GM23338 (cell line): Measurements from ENCODE around the gene LRCH3. TPM values are rescaled to one million over a fixed set of nuclear protein-coding genes. Genes with fewer than 3 reads are reported as not detected.
A peak's percentile ranks its signal among the peaks of the same experiment; 100 is the strongest.

Experiments used
- ATAC-seq: fragments of 200-7000 bp; cut with Tn5 transposase; 3 replicates; pipeline ENCODE4 v1.9.1; 2020
- DNase-seq: peaks from one replicate; pipeline ENCODE4 v3.0.0-alpha.2; 2015; ENCODE audit warnings: low spot score
- H2AFZ ChIP-seq: fragments of 200-600 bp; sonication (generic); 2 replicates; pipeline ENCODE4 v1.8.0; 2016; ENCODE audit warnings: antibody characterized with exemption, mild to moderate bottlenecking, moderate library complexity
- H3F3A ChIP-seq: fragments of 200-600 bp; sonication (generic); replicated peaks from 2 replicates; pipeline ENCODE4 v1.8.0; 2017; ENCODE audit warnings: antibody characterized with exemption, mixed run types, low read depth
- H3K27ac ChIP-seq: fragments of 200-600 bp; sonication (generic); 2 replicates; pipeline ENCODE4 v1.6.1; 2016; ENCODE audit warnings: low read depth
- H3K27me3 ChIP-seq: fragments of 200-600 bp; sonication (generic); 2 replicates; pipeline ENCODE4 v1.8.0; 2016; ENCODE audit warnings: mild to moderate bottlenecking, mixed run types, moderate library complexity; ENCODE audit not compliant: insufficient read depth
- H3K36me3 ChIP-seq: fragments of 200-600 bp; sonication (generic); 2 replicates; pipeline ENCODE4 v1.8.0; 2016; ENCODE audit warnings: mild to moderate bottlenecking; ENCODE audit not compliant: insufficient read depth
- H3K4me1 ChIP-seq: fragments of 200-600 bp; sonication (generic); 2 replicates; pipeline ENCODE4 v1.8.0; 2016; ENCODE audit warnings: mild to moderate bottlenecking, moderate library complexity; ENCODE audit not compliant: insufficient read depth
- H3K4me2 ChIP-seq: fragments of 200-600 bp; sonication (generic); 2 replicates; pipeline ENCODE4 v1.7.1; 2017; ENCODE audit warnings: mixed run types
- H3K4me3 ChIP-seq: fragments of 200-600 bp; sonication (generic); 2 replicates; pipeline ENCODE4 v1.6.1; 2016; ENCODE audit warnings: mixed run types
- H3K79me2 ChIP-seq: fragments of 200-600 bp; sonication (generic); replicated peaks from 2 replicates; pipeline ENCODE4 v1.8.0; 2017; ENCODE audit warnings: mild to moderate bottlenecking; ENCODE audit not compliant: insufficient read depth
- H3K9me2 ChIP-seq: fragments of 200-600 bp; sonication (generic); 2 replicates; pipeline ENCODE4 v1.8.0; 2017; ENCODE audit not compliant: insufficient read depth
- H4K20me1 ChIP-seq: fragments of 200-600 bp; sonication (generic); replicated peaks from 2 replicates; pipeline ENCODE4 v1.8.0; 2017; ENCODE audit warnings: mild to moderate bottlenecking; ENCODE audit not compliant: insufficient read depth
- H3K27ac Mint-ChIP-seq: 2 replicates; pipeline ENCODE4 v1.8.0; 2020; ENCODE audit warnings: inconsistent platforms, mild to moderate bottlenecking, moderate library complexity, mixed read lengths
- H3K27me3 Mint-ChIP-seq: 3 replicates; pipeline ENCODE4 v1.8.0; 2022; ENCODE audit warnings: low read depth, mild to moderate bottlenecking, moderate library complexity, mixed read lengths, inconsistent platforms; ENCODE audit not compliant: insufficient read depth, poor library complexity
- H3K36me3 Mint-ChIP-seq: 3 replicates; pipeline ENCODE4 v1.8.0; 2021; ENCODE audit warnings: low read depth, mild to moderate bottlenecking, inconsistent platforms, moderate library complexity, mixed read lengths
- H3K4me1 Mint-ChIP-seq: 3 replicates; pipeline ENCODE4 v1.8.0; 2020; ENCODE audit warnings: mild to moderate bottlenecking, inconsistent platforms, mixed read lengths
- H3K4me3 Mint-ChIP-seq: 3 replicates; pipeline ENCODE4 v1.8.0; 2021; ENCODE audit warnings: moderate library complexity, mild to moderate bottlenecking, inconsistent platforms, mixed read lengths
- H3K9me3 Mint-ChIP-seq: 3 replicates; pipeline ENCODE4 v1.8.0; 2020; ENCODE audit warnings: moderate library complexity, mild to moderate bottlenecking, inconsistent platforms, mixed read lengths
- CTCF ChIP-seq, 2 experiments: fragments of 200-600 bp in 1 of 2; sonication (generic) in 1 of 2; conservative IDR thresholded peaks; 2 replicates each; pipeline versions ENCODE4 v1.5.1 to v1.6.1; 2016 to 2017; ENCODE audit warnings: antibody characterized with exemption in 2 of 2, low read depth in 2 of 2, mild to moderate bottlenecking in 2 of 2, moderate library complexity in 1 of 2
- EZH2 ChIP-seq: fragments of 200-600 bp; sonication (generic); IDR thresholded peaks from one replicate; pipeline ENCODE4 v1.8.0; 2017; ENCODE audit warnings: antibody characterized with exemption, mild to moderate bottlenecking, low read depth; ENCODE audit not compliant: unreplicated experiment
- EZH2phosphoT487 ChIP-seq: fragments of 200-600 bp; sonication (generic); IDR thresholded peaks from one replicate; pipeline ENCODE4 v1.8.1; 2018; ENCODE audit warnings: antibody characterized with exemption; ENCODE audit not compliant: unreplicated experiment
- JUNB ChIP-seq: IDR thresholded peaks from one replicate; pipeline ENCODE4 v1.6.1; 2016; ENCODE audit warnings: antibody characterized with exemption; ENCODE audit not compliant: unreplicated experiment
- NANOG ChIP-seq: IDR thresholded peaks from 2 replicates; pipeline ENCODE4 v1.6.1; 2016; ENCODE audit warnings: antibody characterized with exemption, borderline replicate concordance
- POLR2AphosphoS5 ChIP-seq: IDR thresholded peaks from 2 replicates; pipeline ENCODE4 v1.6.1; 2016; ENCODE audit warnings: antibody characterized with exemption, low read depth
- REST ChIP-seq: IDR thresholded peaks from one replicate; pipeline ENCODE4 v1.6.1; 2018; ENCODE audit warnings: antibody characterized with exemption; ENCODE audit not compliant: unreplicated experiment
- STAT1 ChIP-seq: IDR thresholded peaks from one replicate; pipeline ENCODE4 v1.6.1; 2016; ENCODE audit warnings: antibody characterized with exemption; ENCODE audit not compliant: unreplicated experiment
- ZNF114 ChIP-seq: fragments of 250-450 bp; sonication (Bioruptor Pico); IDR thresholded peaks from 2 replicates; pipeline ENCODE4 v1.5.0; 2020; ENCODE audit warnings: mild to moderate bottlenecking, moderate library complexity
- ZNF331 ChIP-seq: fragments of 250-450 bp; sonication (Bioruptor Pico); IDR thresholded peaks from 2 replicates; pipeline ENCODE4 v1.5.0; 2020; ENCODE audit warnings: low read depth, mild to moderate bottlenecking, moderate library complexity
- ZNF462 ChIP-seq: fragments of 250-450 bp; sonication (Bioruptor Pico); IDR thresholded peaks from 2 replicates; pipeline ENCODE4 v1.5.0; 2020; ENCODE audit warnings: mild to moderate bottlenecking, moderate library complexity
- polyA plus RNA-seq: library from polyadenylated mRNA; unstranded; fragments of >200 nt; fragmentation: Nextera tagmentation; extraction: Ambion mirVana; gene quantifications from 2 replicates; pipeline ENCODE4 v1.2.1, GENCODE V29; 2016
- total RNA-seq: library from RNA; depleted of rRNA; stranded (reverse); fragments of >200 nt; shearing (Covaris generic); gene quantifications from 2 replicates; pipeline ENCODE4 v1.2.3, GENCODE V29; 2014

Gene LRCH3
- total and polyA plus RNA-seq, 2 experiments from 2014 or later = 22.9 to 60.0 TPM

DNA sequence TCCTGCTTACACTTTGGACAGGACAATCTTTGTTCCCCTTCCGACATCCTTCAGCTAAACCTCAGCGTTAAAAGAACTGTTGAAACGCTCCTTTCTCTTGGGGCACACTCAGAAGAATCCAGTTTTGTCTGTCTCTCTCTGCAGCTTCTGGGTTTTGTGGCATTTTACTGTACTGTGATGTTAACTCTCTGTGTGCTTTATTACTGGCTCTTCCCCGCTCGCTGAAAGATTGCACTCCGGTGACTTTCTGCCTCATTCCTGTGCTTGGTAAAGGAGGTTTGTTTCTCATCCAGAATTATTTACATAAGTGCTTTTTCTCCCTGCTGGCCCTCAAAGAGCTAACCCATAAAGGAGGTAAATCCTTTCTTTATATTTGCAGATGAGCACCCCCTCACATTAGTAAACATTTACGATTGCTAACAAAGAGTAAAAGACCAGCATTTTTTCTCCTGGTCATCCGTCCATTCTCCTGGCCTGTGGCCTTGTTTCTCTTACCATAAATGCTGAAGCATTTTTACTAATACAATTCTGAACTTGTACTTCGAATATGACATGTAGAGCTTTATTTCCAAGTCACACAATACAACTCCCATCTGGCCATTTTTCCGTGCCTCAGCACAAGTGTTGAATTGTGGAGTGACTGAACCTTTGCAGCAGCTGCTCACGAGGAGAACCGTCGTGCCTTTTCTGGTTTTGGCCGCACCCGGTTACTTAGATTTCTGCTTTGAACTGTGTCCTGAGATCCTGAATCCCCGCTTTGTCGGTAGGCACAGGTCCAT lies 89.6 kb downstream of the LRCH3 start (continued):
- no peak for TF ChIP-seq ZNF462 (CRISPR knock-in tag)
- TF ChIP-seq NANOG = no peak

DNA sequence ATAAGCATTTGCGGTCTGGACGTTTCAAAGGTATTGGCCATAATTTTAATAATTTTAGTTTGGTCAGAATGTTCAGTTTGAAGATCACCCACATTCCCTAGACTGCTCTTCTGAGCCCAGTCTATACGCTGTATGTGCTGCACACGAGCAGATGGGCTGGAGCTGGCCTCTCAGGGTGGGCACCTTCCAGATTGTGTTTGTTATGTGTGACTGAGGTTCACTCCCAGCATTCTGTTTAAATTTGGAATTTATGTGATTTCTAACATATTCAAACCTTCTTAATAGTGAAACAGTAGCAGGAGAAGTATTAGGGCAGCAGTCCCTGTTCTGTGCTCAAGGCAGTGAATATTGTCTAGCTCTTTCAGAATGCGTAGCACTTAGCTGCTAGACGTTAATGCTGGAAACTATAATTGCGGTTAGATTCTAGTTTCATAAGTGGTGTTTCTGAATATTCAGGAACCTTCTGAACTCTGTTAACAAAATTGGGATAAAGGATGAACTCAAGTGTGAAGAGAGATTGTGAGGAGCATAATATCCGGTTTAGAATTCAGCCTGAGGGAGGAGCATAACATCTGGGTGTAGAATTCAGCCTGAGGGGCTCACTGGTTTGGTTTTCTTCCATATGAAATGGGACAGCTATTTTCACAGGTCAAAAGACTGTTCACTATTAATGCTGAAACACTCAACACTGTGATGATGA lies 90.4 kb downstream of the LRCH3 start:
- H3K9me2 ChIP-seq = no peaks in the 10 kb centered on the region
- H3K4me3 Mint-ChIP-seq = no peak overlapping the region; the same call in 2 of the 3 replicates
- no peaks in the 10 kb centered on the region for H3K27me3 ChIP-seq
- H3K27ac Mint-ChIP-seq = no peak overlapping the region
- peaks cover 40% of the 10 kb centered on the region for H3K4me1 ChIP-seq
- H3K27me3 Mint-ChIP-seq = peaks cover 6% of the 10 kb centered on the region
- H3K36me3 ChIP-seq = peaks cover under 1% of the 10 kb centered on the region; the same call in 1 of the 2 replicates
- H2AFZ ChIP-seq = no peak overlapping the region
- H3K4me2 ChIP-seq = peak overlapping the region; percentile 49
- ATAC-seq (peak; percentile 23; the same call in 1 of the 3 replicates), DNase-seq (no peak)
- H3K79me2 ChIP-seq = no peaks in the 10 kb centered on the region
- H3K4me3 ChIP-seq = no peak overlapping the region
- peaks cover 42% of the 10 kb centered on the region for H3K4me1 Mint-ChIP-seq
- H3K9me3 Mint-ChIP-seq = peaks cover 2% of the 10 kb centered on the region; the same call in 2 of the 3 replicates
- H3K27ac ChIP-seq = no peak overlapping the region
- H3F3A ChIP-seq = peaks cover 2% of the 10 kb centered on the region; the same call in 1 of the 2 replicates
- no peaks in the 10 kb centered on the region for H4K20me1 ChIP-seq
- peaks cover 51% of the 10 kb centered on the region for H3K36me3 Mint-ChIP-seq
- TF ChIP-seq ZNF114 (CRISPR knock-in tag) (no peak), JUNB (no peak), REST (no peak), CTCF (conservative IDR thresholded peaks at IDR 0.05; ENCODE audit: low read depth in 2 of 2) (no peak), POLR2AphosphoS5 (no peak), ZNF331 (CRISPR knock-in tag) (no peak), NANOG (no peak), EZH2phosphoT487 (no peak), STAT1 (no peak), EZH2 (no peak)
